ENCODE data around the gene SLC19A1.

DNA sequence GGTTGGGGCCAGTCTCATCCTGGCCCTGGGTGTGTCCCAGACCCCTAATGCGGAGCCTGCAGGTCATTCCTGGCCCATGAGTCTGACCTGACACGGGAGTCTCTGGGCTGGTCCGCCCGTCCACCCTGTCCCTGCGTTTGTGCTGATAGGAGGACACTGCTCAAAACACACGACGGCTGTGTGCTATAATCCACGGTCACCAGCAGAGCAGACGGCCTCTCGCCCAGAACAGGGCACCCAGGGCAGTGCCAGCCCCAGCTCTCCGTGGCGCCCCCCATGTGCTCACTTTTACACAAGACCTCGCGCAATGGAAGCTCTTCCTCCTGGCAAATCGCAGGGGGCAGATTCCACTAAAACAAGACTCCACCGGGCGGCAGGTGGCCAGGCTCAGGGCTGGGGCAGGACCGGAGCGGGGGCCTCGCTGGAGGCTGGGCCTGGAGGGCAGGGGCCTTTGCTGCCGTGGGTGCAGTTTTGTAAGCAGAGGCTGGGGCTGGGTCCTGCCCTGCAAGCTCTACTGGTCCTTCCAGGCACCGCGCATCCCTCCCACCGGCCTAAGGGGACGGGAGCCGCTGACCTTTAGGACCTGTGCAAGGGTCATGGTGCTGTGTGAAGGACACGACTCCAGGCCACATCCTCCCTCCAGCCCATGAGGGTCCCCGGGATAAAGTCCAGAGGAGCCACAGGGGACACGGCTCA is 10.6 kb upstream of the SLC19A1 start:
- TF ChIP-seq, protein P1, sequence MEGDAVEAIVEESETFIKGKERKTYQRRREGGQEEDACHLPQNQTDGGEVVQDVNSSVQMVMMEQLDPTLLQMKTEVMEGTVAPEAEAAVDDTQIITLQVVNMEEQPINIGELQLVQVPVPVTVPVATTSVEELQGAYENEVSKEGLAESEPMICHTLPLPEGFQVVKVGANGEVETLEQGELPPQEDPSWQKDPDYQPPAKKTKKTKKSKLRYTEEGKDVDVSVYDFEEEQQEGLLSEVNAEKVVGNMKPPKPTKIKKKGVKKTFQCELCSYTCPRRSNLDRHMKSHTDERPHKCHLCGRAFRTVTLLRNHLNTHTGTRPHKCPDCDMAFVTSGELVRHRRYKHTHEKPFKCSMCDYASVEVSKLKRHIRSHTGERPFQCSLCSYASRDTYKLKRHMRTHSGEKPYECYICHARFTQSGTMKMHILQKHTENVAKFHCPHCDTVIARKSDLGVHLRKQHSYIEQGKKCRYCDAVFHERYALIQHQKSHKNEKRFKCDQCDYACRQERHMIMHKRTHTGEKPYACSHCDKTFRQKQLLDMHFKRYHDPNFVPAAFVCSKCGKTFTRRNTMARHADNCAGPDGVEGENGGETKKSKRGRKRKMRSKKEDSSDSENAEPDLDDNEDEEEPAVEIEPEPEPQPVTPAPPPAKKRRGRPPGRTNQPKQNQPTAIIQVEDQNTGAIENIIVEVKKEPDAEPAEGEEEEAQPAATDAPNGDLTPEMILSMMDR (IDR thresholded peaks at IDR 0.05), result no peak
- TF ChIP-seq POLR2AphosphoS5 (IDR thresholded peaks at IDR 0.05) (no peak), POLR2A (IDR thresholded peaks at IDR 0.05) (no peak)
